HEK293T (cell line): Measurements from ENCODE around the gene TMEM178B.

Source experiments
- FOXA1 ChIP-seq: fragments of 450-650 bp; IDR thresholded peaks from 2 replicates; pipeline ENCODE4 v1.6.1; 2016; ENCODE audit warnings: mild to moderate bottlenecking
- FOXK2 ChIP-seq: fragments of 450-650 bp; IDR thresholded peaks from 2 replicates; pipeline ENCODE4 v1.6.1; 2016; ENCODE audit warnings: mild to moderate bottlenecking
- FOXM1 ChIP-seq: fragments of 450-650 bp; IDR thresholded peaks from 2 replicates; pipeline ENCODE4 v1.6.1; 2017; ENCODE audit warnings: mild to moderate bottlenecking, borderline replicate concordance
- NFRKB ChIP-seq: fragments of 450-650 bp; IDR thresholded peaks from 2 replicates; pipeline ENCODE4 v1.6.1; 2016; ENCODE audit warnings: mild to moderate bottlenecking, moderate library complexity
- SP1 ChIP-seq: fragments of 450-650 bp; IDR thresholded peaks from 2 replicates; pipeline ENCODE4 v1.6.1; 2017
- SUZ12 ChIP-seq: fragments of 450-650 bp; IDR thresholded peaks from 2 replicates; pipeline ENCODE4 v1.6.1; 2016; ENCODE audit warnings: mild to moderate bottlenecking
- TF ChIP-seq, protein P1 (sequence below): fragments of 450-650 bp; IDR thresholded peaks from 2 replicates; pipeline ENCODE4 v1.6.1; 2016

DNA sequence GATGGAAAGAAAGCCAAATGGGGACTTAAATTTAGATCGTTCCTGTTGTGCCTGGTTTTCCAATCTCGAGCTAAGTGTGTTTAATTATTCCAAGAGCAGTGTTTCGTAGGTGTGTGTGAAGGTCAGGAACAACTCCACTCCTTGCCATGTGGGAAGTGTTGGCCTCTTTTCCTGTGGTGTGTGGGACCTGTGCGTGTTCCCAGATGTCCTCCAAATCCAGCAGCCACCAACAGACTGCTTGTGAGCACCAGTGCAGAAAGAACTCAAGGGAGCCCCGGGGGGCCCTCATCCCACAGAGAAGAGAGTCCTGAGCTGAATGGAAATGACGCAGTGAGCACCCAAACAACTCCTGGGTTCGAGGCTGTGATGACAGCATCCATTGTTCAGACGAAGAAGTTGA is 227.7 kb downstream of the TMEM178B start:
- TF ChIP-seq FOXM1 (no peak), SUZ12 (no peak), FOXK2 (no peak), NFRKB (no peak), SP1 (no peak), FOXA1 (no peak)
- TF ChIP-seq, protein P1, sequence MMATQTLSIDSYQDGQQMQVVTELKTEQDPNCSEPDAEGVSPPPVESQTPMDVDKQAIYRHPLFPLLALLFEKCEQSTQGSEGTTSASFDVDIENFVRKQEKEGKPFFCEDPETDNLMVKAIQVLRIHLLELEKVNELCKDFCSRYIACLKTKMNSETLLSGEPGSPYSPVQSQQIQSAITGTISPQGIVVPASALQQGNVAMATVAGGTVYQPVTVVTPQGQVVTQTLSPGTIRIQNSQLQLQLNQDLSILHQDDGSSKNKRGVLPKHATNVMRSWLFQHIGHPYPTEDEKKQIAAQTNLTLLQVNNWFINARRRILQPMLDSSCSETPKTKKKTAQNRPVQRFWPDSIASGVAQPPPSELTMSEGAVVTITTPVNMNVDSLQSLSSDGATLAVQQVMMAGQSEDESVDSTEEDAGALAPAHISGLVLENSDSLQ, result no peak
